HL-60/S4 treated with phorbol 12-myristate 13-acetate at 8.2 ng/mL for 4 days and 3 days (cell line): Measurements from ENCODE around the gene TEKT1.
"Not testable (repeated sequence)": the region's sequence is repeated elsewhere in the genome, so short reads cannot be mapped to it uniquely, and the experiment has no call there.

Experiments
- in situ Hi-C: fragments of 300-500 bp; cut with MboI; formaldehyde crosslinking; loops from 2 replicates; pipeline ENCODE4 v1.15.0; 2022; ENCODE audit warnings: low sequenced_read_pairs

The TEKT1 gene

DNA sequence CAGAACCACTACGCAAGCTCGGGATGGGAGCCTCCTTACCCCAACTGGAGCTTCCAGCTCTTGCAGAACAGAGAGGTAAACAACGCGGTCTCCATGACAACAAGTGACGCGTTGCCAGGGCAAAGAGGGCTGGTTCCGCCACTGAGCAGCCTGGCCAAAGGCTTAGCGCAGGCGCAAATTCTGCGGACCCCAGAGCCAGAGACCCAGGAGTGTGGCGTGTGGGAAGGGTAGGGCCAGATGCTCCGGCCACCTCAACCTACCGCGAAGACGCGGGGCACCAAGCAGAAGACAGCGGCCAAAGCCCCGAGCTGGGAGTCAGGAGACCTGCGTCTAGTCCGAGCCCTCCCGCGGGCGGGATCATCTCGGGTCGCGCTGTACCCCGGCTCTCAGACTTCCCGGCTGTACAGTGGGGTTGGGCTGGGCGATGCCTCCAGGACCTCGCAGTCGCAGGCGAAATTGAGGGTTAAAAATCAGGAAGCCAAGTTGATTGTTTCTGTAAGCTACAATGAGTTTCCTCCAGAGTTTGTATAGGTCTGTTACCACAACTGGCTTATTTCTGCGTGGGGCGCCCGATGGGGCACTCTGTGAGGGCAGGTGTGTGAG, at the start of gene TEKT1:
Gene TEKT1 (minus strand): TSS at position 69 of the 603 bp plus-strand sequence. CDS start 1,353 bp downstream, outside the sequence.
- in situ Hi-C loops = no loop called here

DNA sequence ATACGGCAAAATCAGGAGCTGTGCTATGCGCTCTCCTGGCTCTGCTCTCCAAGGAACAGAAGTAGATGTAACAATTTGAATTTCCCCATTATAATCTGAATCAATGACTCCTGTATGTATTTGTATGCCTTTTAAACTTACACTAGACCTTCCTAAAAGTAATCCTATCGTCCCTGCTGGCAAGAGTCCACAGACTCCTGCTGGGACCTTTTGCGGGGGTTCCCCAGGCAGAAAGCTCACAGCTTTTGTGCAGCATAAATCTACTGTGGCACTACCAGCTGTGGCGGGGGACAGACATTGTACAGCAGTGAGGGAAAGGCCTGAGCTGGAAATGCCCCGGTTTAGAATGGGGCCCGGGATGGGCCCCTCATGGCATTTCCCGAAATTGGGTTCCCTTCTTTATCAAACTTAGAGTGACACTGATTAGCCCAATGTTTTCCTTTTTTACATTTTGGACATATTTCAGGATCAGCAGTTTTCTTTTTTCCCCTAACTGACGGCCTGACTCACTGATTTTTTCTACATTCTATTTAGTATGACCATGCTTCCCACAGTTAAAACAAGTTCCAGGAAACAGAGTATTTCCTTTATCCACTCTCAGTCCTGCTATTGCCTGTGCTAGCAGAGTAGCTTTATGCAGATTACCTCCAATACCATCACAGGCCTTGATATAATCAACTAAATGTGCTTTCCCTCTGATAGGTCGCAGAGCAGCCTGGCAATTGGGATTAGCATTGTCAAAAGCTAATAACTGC, 47.9 kb upstream of the TEKT1 start:
- in situ Hi-C loops = not testable (repeated sequence)

DNA sequence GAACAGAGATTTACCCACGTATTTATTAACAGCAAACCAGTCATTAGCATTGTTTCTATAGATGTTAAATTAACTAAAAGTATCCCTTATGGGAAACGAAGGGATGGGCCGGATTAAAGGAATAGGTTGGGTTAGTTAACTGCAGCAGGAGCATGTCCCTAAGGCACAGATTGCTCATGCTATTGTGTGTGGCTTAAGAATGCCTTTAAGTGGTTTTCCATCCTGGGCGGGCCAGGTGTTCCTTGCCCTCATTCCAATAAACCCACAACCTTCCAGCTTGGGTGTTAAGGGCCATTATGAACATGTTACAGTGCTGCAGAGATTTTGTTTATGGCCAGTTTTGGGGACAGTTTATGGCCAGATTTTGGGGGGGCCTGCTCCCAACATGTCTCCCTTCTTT, 43.7 kb upstream of the TEKT1 start:
- in situ Hi-C loops = not testable (repeated sequence)

DNA sequence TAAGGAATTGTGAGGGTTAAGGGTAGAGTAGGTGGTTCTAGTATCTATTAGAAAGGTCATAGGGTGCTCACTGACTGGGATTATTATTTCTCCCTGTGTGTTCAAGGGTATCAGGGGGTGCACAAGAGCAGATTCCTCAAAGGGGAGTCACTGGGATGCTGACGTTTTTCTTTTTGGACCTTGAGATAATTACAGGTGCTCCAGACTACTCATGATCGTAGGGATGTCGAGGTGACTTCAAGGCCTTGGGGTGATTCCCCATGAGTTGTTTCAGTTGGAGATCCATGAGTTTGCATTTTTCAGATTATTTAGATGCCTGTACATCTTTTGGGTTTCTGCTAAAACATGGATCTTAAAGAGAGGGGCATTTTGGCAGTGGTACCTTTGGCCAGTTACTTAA, 41.4 kb upstream of the TEKT1 start:
- in situ Hi-C loops = no loop called here

DNA sequence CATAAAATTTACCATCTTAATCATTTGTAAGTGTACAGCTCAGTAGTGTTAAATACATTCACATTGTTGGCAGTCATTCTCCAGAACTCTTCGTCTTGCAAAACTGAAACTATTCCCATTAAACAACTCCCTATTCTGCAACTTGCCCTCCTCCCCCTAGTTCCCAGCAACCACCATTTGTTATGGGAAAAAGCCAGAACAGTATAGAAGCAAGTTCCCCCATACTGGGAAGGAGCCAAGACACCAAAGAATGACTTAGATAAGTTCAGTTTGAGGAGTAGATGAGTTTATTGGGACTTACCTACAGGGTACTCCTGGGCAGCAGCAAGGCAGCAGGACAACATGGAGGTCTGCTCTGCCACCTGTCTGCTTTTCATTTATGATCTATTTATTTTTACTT, 39.3 kb upstream of the TEKT1 start:
- in situ Hi-C loops = no loop called here

DNA sequence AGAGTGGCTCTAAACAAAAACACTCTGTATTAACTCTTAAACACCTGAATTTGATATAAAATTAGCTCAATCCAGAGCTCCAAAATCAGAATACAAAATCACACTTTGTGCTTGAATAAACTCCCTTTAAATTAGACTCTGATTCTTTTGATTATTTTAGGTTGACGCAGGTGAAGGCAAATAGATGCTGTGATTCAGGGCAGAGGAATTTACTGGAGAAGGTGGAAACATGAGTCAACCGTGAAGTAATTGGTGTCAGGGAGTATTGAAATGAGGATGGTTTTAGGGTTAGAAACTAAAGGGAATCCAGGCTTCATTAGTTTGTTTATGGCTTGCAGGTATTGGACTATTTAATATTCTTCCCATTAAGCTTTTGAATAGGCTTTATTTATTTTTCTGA, 37.1 kb upstream of the TEKT1 start:
- in situ Hi-C loops = no loop called here

DNA sequence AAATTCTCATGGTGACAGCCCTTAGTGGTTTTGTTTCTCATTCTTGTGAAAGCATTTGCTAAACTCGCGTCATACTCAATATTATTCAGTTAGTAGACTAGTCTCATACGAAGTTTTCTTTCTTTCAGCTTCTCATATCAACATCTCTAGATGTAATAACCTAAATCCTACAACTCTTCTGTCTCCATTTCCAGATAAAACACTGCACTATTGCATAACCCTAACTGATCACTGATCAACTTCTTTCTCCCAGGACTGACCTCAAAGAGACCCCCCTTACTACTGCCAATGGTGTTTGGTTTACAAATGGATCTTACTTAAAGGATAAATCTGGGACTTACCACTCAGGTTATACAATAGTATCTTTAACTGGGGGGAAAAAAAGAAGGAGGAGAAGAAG, 36.3 kb upstream of the TEKT1 start:
- in situ Hi-C loops = no loop called here

DNA sequence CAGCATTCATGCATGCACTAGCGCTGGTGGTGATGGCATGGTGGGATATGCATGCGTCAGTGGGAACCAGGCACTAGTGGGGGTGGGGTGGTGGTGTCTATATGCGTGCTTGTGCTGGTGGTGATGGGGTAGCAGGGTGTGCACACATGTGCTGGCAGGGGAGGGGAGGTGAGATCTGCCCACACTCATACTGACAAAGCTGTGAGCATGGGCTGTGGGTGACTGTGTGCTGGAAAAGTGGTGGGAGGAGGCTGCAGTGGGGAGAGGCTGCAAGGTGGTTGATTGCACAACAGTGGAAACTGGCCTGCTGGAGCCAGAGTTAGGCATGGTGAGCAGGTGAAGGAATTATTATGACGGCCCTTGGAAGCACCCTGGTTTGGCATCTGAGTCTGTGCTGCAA, 31.3 kb upstream of the TEKT1 start:
- in situ Hi-C loops = no loop called here

GRCh38 chr17:6862122-6862521, 30.6 kb upstream of the TEKT1 start:
- in situ Hi-C loops = no loop called here

DNA sequence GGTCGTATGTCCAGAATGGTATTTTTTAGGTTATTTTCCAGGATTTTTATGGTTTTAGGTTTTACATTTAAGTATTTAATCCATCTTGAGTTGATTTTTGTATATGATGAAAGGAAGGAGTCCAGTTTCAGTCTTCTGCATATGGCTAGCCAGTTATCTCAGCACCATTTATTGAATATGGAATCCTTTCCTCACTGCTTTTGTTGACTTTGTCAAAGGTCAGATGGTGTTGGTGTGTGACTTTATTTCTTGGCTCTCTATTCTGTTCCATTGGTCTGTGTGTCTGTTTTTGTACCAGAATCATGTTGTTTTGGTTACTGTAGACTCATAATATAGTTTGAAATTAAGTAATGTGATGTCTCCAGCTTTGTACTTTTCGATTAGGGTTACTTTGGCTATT, 26.4 kb upstream of the TEKT1 start:
- in situ Hi-C loops = no loop called here

DNA sequence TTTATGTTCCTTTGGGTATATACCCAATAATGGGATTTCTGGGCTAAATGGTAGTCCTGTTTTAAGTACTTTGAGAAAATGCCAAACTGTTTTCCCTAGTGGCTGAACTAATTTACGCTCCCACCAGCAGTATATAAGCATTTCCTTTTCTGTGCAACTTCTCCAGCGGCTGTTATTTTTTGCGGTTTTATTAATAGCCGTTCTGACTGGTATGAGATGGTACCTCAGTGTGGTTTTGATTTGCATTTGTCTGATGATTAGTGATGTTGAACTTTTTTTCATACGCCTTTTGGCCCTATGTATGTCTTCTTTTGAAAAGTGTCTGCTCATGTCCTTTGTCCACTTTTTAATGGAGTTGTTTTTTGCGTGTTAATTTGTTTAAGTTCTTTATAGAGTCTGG, 25.8 kb upstream of the TEKT1 start:
- in situ Hi-C loops = no loop called here

- in situ Hi-C loops = no loop called here
Observed at GRCh38 chr17:6856051-6856450, 24.5 kb upstream of the TEKT1 start.

GRCh38 chr17:6853764-6854442, 22.4 kb upstream of the TEKT1 start:
- in situ Hi-C loops = no loop called here

DNA sequence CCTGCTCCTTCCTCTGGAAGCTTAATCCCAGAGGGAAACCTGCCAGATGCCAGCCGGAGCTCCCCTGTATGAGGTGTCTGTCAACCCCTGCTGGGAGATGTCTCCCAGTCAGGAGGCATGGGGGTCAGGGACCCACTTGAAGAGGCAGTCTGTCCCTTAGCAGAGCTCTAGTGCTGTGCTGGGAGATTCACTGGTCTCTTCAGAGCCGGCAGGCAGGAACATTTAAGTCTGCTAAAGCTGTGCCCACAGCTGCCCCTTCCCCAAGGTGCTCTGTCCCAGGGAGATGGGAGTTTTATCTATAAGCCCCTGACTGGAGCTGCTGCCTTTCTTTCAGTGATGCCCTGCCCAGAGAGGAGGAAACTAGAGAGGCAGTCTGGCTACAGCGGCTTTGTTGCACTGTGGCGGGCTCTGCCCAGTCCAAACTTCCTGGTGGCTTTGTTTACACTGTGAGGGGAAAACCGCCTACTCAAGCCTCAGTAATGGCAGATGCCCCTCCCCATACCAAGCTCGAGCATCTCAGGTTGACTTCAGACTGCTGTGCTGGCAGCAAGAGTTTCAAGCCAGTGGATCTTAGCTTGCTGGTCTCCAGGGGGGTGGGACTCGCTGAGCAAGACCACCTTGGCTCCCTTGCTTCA, 17.1 kb upstream of the TEKT1 start:
- in situ Hi-C loops = not testable (repeated sequence)

GRCh38 chr17:6846138-6846537, 14.6 kb upstream of the TEKT1 start:
- in situ Hi-C loops = not testable (repeated sequence)

DNA sequence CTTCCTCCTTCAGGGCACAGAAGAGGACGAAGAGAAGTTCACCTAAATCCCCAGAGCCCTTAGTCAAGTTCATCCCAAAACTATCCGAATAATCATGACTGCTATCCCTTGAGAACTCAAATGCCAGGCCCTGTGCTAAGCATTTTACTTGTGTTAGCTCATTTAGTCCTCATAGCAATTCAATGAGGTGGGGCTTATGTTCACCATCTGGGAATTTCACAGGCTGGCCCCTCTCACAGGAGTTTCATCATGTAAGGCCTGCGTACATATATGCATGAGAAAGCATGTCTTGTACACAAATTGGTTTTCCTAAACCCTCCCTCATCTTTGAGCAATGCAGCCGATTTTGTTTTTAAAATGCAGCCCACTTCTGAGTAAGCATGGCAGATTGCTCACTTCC, 12.9 kb upstream of the TEKT1 start:
- in situ Hi-C loops = not testable (repeated sequence)

GRCh38 chr17:6843241-6843880, 11.8 kb upstream of the TEKT1 start:
- in situ Hi-C loops = no loop called here

- in situ Hi-C loops = not testable (repeated sequence)
Observed at GRCh38 chr17:6841769-6842168, 10.2 kb upstream of the TEKT1 start.

DNA sequence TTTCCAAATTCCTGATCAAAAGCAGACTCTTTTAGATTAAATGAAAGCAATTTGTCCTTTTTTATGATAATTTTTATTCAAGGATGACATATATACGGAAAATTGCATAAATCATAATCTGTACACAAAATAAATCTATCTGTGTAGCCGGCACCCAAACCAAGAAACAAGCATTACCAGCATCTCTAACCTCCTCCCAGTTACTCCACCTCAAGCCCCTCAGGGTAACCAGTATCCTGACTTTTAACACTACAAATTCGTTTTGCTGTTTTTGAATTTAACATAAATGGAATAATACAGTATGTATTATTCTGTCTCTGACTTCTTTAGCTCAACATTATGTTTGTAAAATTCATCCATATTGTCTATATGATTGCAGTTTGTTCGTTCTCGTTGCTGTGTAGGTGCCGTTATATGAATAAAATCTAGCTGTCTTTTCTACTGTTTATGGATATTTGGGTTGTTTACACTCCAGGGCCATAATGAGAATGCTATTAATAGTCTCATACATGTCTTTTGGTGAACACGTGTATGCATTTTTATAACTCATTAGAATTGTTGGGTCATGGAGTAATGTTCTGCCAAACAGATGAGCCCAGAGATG, 1.0 kb downstream of the TEKT1 start:
- in situ Hi-C loops = no loop called here

DNA sequence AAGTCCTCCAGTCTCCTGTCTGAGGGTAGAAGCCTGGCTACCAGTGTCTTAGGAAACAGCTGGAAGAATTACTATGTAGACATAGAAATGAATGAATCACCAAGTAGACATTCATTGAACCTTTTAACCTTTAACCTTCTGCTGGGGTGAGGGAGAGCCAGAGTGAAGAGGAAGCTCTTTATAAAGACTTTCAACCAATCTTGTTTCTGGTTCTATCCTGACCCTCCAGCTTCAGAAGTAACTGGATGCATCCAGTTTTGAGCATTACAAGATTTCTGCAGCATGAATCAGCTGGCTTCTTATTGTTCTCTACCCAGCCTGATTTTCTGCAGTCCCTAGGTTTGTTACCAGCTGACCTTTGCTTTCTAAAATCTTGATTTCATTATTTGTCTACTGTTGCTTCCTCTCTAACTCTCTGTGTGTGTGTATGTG, 8.5 kb downstream of the TEKT1 start:
- in situ Hi-C loops = no loop called here

DNA sequence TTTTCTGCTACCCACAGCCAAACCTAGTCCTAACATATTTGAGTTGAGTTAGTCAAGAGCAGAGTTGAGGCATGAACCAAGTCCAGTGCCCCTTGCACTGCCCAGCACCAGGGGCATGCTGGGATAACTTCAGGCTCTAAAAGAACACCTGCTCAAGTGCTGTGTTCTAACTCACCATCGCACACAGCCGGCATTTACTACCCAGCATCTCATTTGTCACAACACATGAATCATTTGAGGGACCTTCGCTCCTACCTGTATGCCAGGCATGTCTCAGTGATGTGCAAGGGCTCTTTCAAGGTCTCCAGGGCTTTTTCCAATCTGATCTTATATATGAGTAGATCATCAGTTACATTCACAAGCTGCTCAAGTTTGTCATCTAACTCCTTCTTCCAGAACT, 12.6 kb downstream of the TEKT1 start:
- in situ Hi-C loops = no loop called here
